GM19025 (cell line): ENCODE measurements around the gene KPNA1.

ENCODE experiments used
- ATAC-seq: cut with Tn5 transposase; IDR thresholded peaks from one replicate; pipeline ENCODE4 v1.9.1; 2021; ENCODE audit warnings: mild to moderate bottlenecking, low read depth, moderate library complexity; ENCODE audit not compliant: unreplicated experiment

The KPNA1 gene

GRCh38 chr3:122514123-122515019 is at the start of gene KPNA1:
KPNA1 (minus strand) TSS chr3:122514939; CDS start chr3:122496565, 18,374 bp downstream.
- ATAC-seq, result peak; percentile 86

GRCh38 chr3:122564155-122564912 is 49.6 kb upstream of the KPNA1 start, which contains the start of the genes DTX3L and PARP9:
DTX3L (plus strand) TSS chr3:122564338; CDS start chr3:122564427, 89 bp downstream.
PARP9 (minus strand) TSS chr3:122564300; CDS start chr3:122559620, 4,680 bp downstream.
- ATAC-seq, result peak; percentile 57

- no peak for ATAC-seq
Observed at GRCh38 chr3:122563717-122564025, 48.9 kb upstream of the KPNA1 start.

- no peak for ATAC-seq
Observed at GRCh38 chr3:122562923-122563716, 48.4 kb upstream of the KPNA1 start.

- ATAC-seq, result no peak
Observed at GRCh38 chr3:122560680-122561079, 45.9 kb upstream of the KPNA1 start.

- ATAC-seq, result no peak
Observed at GRCh38 chr3:122559906-122560305, 45.2 kb upstream of the KPNA1 start.

- ATAC-seq, result no peak
Observed at GRCh38 chr3:122558605-122559004, 43.9 kb upstream of the KPNA1 start.

- ATAC-seq, result no peak
Observed at GRCh38 chr3:122557356-122557755, 42.6 kb upstream of the KPNA1 start.

GRCh38 chr3:122555275-122556071 is 40.7 kb upstream of the KPNA1 start:
- ATAC-seq, result no peak

GRCh38 chr3:122553171-122553570 is 38.4 kb upstream of the KPNA1 start:
- ATAC-seq, result no peak

GRCh38 chr3:122548619-122549018 is 33.9 kb upstream of the KPNA1 start:
- no peak for ATAC-seq

GRCh38 chr3:122548076-122548475 is 33.3 kb upstream of the KPNA1 start:
- no peak for ATAC-seq

GRCh38 chr3:122546151-122546550 is 31.4 kb upstream of the KPNA1 start:
- ATAC-seq, result no peak

GRCh38 chr3:122538956-122539490 is 24.3 kb upstream of the KPNA1 start:
- no peak for ATAC-seq

- ATAC-seq, result no peak
Observed at GRCh38 chr3:122536632-122537001, 21.9 kb upstream of the KPNA1 start.

GRCh38 chr3:122535964-122536631 is 21.4 kb upstream of the KPNA1 start:
- no peak for ATAC-seq

GRCh38 chr3:122533931-122534334 is 19.2 kb upstream of the KPNA1 start:
- ATAC-seq, result peak; percentile 100

- ATAC-seq, result no peak
Observed at GRCh38 chr3:122533480-122533879, 18.7 kb upstream of the KPNA1 start.

- ATAC-seq, result no peak
Observed at GRCh38 chr3:122530164-122530563, 15.4 kb upstream of the KPNA1 start.
